ENCODE data around the gene NRXN2.

NRXN2 gene

GRCh38 chr11:64620381-64620971, 102.5 kb downstream of the NRXN2 start:
- Histone ChIP-seq H3K4me1 (ENCODE audit: control insufficient read depth, insufficient read depth, low read depth, low read length) (peaks cover 2% of the 10 kb centered on the region), H3K18ac (ENCODE audit: low read depth in 1 of 2, low read length in 2 of 2) (no peak overlapping the region), H2AK5ac (ENCODE audit: low read length, severe bottlenecking) (no peak overlapping the region), H3K4me3 (ENCODE audit: insufficient read depth in 1 of 2, low read depth in 1 of 2, low read length in 2 of 2) (no peak overlapping the region), H3K36me3 (ENCODE audit: control insufficient read depth in 1 of 2, insufficient read depth in 2 of 2, low read depth in 1 of 2, low read length in 2 of 2) (peaks cover 0 to 5% of the 10 kb centered on the region in 2 experiments), H2BK120ac (ENCODE audit: low read depth, low read length) (no peak overlapping the region), H2BK15ac (ENCODE audit: low read depth, poor library complexity, severe bottlenecking) (no peak overlapping the region), H4K91ac (ENCODE audit: low read length) (no peak overlapping the region), H2BK5ac (ENCODE audit: low read depth, low read length, poor library complexity, severe bottlenecking) (no peak overlapping the region), H3K4me2 (ENCODE audit: low read length, poor library complexity, severe bottlenecking) (no peak overlapping the region), H4K8ac (ENCODE audit: low read length) (no peak overlapping the region), H2AFZ (ENCODE audit: low read depth, low read length) (no peak overlapping the region), H3K9me3 (ENCODE audit: control insufficient read depth, low read length) (no peaks in the 10 kb centered on the region), H2BK12ac (ENCODE audit: low read length in 2 of 2) (no peak overlapping the region), H3K27ac (ENCODE audit: low read length, poor library complexity, severe bottlenecking) (no peak overlapping the region), H3K79me1 (replicated peaks; ENCODE audit: low read length, poor library complexity, severe bottlenecking) (no peaks in the 10 kb centered on the region), H3K23ac (ENCODE audit: low read length in 2 of 2) (no peak overlapping the region), H3K9ac (ENCODE audit: low read length) (no peak overlapping the region), H3K4ac (ENCODE audit: low read depth in 1 of 2, low read length in 2 of 2) (no peak overlapping the region), H3K14ac (ENCODE audit: low read length in 2 of 2) (no peak overlapping the region), H3K27me3 (ENCODE audit: control insufficient read depth in 1 of 2, insufficient read depth in 1 of 2, low read length in 2 of 2) (peaks cover under 1 to 27% of the 10 kb centered on the region in 2 experiments)
- WGBS, result 68% methylated on average over 11 of the region's 13 CpGs
- peak; percentile 29 for DNase-seq

DNA sequence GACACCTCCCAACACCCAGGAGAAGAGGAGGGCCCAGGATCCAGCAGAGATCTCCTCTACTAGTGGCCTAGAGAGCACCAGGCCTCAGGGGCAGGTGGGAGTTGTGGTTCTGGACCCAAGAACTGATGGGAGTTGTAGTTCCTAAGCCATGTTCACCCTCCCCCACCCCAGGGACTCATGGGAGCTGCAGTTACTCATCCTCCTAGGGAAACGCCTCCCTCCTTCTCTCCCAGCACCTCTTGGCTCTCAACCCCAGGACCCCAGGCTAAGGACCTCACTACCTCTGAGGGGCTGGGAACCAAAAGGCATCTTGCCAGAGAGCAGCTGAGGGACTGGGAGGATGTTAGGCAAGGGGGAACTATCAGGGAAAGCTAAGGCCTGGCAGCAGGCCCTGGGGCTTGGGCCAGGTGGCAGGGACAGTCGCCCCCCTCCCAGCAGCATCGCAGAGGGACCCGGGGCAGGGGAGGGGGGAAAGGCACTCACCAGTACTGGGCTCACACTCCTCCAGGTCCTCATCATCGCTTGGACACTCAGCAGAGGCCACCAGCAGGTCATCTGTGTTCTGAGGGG, 103.1 kb downstream of the NRXN2 start:
- 61% methylated on average over 5 of the region's 5 CpGs for WGBS
- H2BK15ac ChIP-seq (ENCODE audit: low read depth, poor library complexity, severe bottlenecking), result no peak overlapping the region
- no peak overlapping the region for H3K18ac ChIP-seq (ENCODE audit: low read depth in 1 of 2, low read length in 2 of 2)
- H3K4me2 ChIP-seq (ENCODE audit: low read length, poor library complexity, severe bottlenecking), result no peak overlapping the region
- DNase-seq, result peak; percentile 27
- H2AFZ ChIP-seq (ENCODE audit: low read depth, low read length), result no peak overlapping the region
- peaks cover 2% of the 10 kb centered on the region for H3K4me1 ChIP-seq (ENCODE audit: control insufficient read depth, insufficient read depth, low read depth, low read length)
- peak overlapping the region in 1 of 2 experiments; percentile 22 for H3K14ac ChIP-seq (ENCODE audit: low read length in 2 of 2)
- H2BK5ac ChIP-seq (ENCODE audit: low read depth, low read length, poor library complexity, severe bottlenecking), result no peak overlapping the region
- H2BK12ac ChIP-seq (ENCODE audit: low read length in 2 of 2), result no peak overlapping the region
- no peaks in the 10 kb centered on the region for H3K79me1 ChIP-seq (replicated peaks; ENCODE audit: low read length, poor library complexity, severe bottlenecking)
- H4K91ac ChIP-seq (ENCODE audit: low read length), result no peak overlapping the region
- no peak overlapping the region for H3K4me3 ChIP-seq (ENCODE audit: insufficient read depth in 1 of 2, low read depth in 1 of 2, low read length in 2 of 2)
- H2AK5ac ChIP-seq (ENCODE audit: low read length, severe bottlenecking), result no peak overlapping the region
- no peak overlapping the region for H4K8ac ChIP-seq (ENCODE audit: low read length)
- no peak overlapping the region for H3K23ac ChIP-seq (ENCODE audit: low read length in 2 of 2)
- no peak overlapping the region for H2BK120ac ChIP-seq (ENCODE audit: low read depth, low read length)
- no peak overlapping the region for H3K9ac ChIP-seq (ENCODE audit: low read length)
- no peak overlapping the region for H3K27ac ChIP-seq (ENCODE audit: low read length, poor library complexity, severe bottlenecking)
- H3K4ac ChIP-seq (ENCODE audit: low read depth in 1 of 2, low read length in 2 of 2), result no peak overlapping the region
- H3K36me3 ChIP-seq (ENCODE audit: control insufficient read depth in 1 of 2, insufficient read depth in 2 of 2, low read depth in 1 of 2, low read length in 2 of 2), result peaks cover 0 to 5% of the 10 kb centered on the region in 2 experiments
- H3K9me3 ChIP-seq (ENCODE audit: control insufficient read depth, low read length), result no peaks in the 10 kb centered on the region
- H3K27me3 ChIP-seq (ENCODE audit: control insufficient read depth in 1 of 2, insufficient read depth in 1 of 2, low read length in 2 of 2), result peaks cover 0 to 22% of the 10 kb centered on the region in 2 experiments

GRCh38 chr11:64619196-64619595, 103.8 kb downstream of the NRXN2 start:
- H4K8ac ChIP-seq (ENCODE audit: low read length), result no peak overlapping the region
- no peak overlapping the region for H4K91ac ChIP-seq (ENCODE audit: low read length)
- WGBS, result 90% methylated on average over 4 of the region's 4 CpGs
- no peak overlapping the region for H3K4me2 ChIP-seq (ENCODE audit: low read length, poor library complexity, severe bottlenecking)
- H3K9ac ChIP-seq (ENCODE audit: low read length), result no peak overlapping the region
- H3K9me3 ChIP-seq (ENCODE audit: control insufficient read depth, low read length), result no peaks in the 10 kb centered on the region
- H2BK5ac ChIP-seq (ENCODE audit: low read depth, low read length, poor library complexity, severe bottlenecking), result no peak overlapping the region
- no peak overlapping the region for H2BK120ac ChIP-seq (ENCODE audit: low read depth, low read length)
- H3K27ac ChIP-seq (ENCODE audit: low read length, poor library complexity, severe bottlenecking), result no peak overlapping the region
- no peak overlapping the region for H3K23ac ChIP-seq (ENCODE audit: low read length in 2 of 2)
- no peak overlapping the region for H2AK5ac ChIP-seq (ENCODE audit: low read length, severe bottlenecking)
- peaks cover 2% of the 10 kb centered on the region for H3K4me1 ChIP-seq (ENCODE audit: control insufficient read depth, insufficient read depth, low read depth, low read length)
- no peak overlapping the region for H2AFZ ChIP-seq (ENCODE audit: low read depth, low read length)
- no peak overlapping the region for H2BK15ac ChIP-seq (ENCODE audit: low read depth, poor library complexity, severe bottlenecking)
- H3K4me3 ChIP-seq (ENCODE audit: insufficient read depth in 1 of 2, low read depth in 1 of 2, low read length in 2 of 2), result no peak overlapping the region
- H3K36me3 ChIP-seq (ENCODE audit: control insufficient read depth in 1 of 2, insufficient read depth in 2 of 2, low read depth in 1 of 2, low read length in 2 of 2), result peaks cover 0 to 5% of the 10 kb centered on the region in 2 experiments
- H3K18ac ChIP-seq (ENCODE audit: low read depth in 1 of 2, low read length in 2 of 2), result no peak overlapping the region
- H2BK12ac ChIP-seq (ENCODE audit: low read length in 2 of 2), result no peak overlapping the region
- peaks cover 4 to 18% of the 10 kb centered on the region in 2 experiments for H3K27me3 ChIP-seq (ENCODE audit: control insufficient read depth in 1 of 2, insufficient read depth in 1 of 2, low read length in 2 of 2)
- no peak overlapping the region for H3K14ac ChIP-seq (ENCODE audit: low read length in 2 of 2)
- no peaks in the 10 kb centered on the region for H3K79me1 ChIP-seq (replicated peaks; ENCODE audit: low read length, poor library complexity, severe bottlenecking)
- H3K4ac ChIP-seq (ENCODE audit: low read depth in 1 of 2, low read length in 2 of 2), result no peak overlapping the region
- DNase-seq, result no peak

DNA sequence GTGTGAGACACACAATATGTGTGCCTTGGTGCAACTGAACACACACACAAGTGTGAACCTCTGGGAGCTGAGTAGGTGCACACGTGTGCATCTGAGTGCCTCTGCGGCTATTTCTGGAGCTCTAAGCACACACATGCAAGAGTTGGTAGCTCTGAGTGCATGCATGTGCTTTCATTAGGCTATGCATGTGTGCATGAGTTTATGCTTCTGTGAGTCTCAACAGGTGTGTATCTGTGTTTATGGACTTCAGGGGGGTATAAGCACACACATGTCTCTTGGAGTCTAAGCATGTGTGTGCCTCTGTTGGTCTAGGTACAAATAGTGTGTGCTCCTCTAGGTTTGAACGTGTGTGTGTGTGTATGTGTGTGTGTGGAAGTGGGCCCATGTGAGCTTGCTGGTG, 106.2 kb downstream of the NRXN2 start:
- DNase-seq, result no peak

More for the DNA sequence above, 106.2 kb downstream of the NRXN2 start:
- Histone ChIP-seq H2AFZ (ENCODE audit: low read depth, low read length) (no peak overlapping the region), H3K23ac (ENCODE audit: low read length in 2 of 2) (no peak overlapping the region), H3K4ac (ENCODE audit: low read depth in 1 of 2, low read length in 2 of 2) (no peak overlapping the region), H3K4me3 (ENCODE audit: insufficient read depth in 1 of 2, low read depth in 1 of 2, low read length in 2 of 2) (no peak overlapping the region), H2BK15ac (ENCODE audit: low read depth, poor library complexity, severe bottlenecking) (no peak overlapping the region), H3K9ac (ENCODE audit: low read length) (no peak overlapping the region), H3K18ac (ENCODE audit: low read depth in 1 of 2, low read length in 2 of 2) (no peak overlapping the region), H3K79me1 (replicated peaks; ENCODE audit: low read length, poor library complexity, severe bottlenecking) (no peaks in the 10 kb centered on the region), H2BK120ac (ENCODE audit: low read depth, low read length) (no peak overlapping the region), H2AK5ac (ENCODE audit: low read length, severe bottlenecking) (no peak overlapping the region), H4K8ac (ENCODE audit: low read length) (no peak overlapping the region), H2BK12ac (ENCODE audit: low read length in 2 of 2) (no peak overlapping the region), H3K4me1 (ENCODE audit: control insufficient read depth, insufficient read depth, low read depth, low read length) (no peaks in the 10 kb centered on the region), H2BK5ac (ENCODE audit: low read depth, low read length, poor library complexity, severe bottlenecking) (no peak overlapping the region), H3K27ac (ENCODE audit: low read length, poor library complexity, severe bottlenecking) (no peak overlapping the region), H3K4me2 (ENCODE audit: low read length, poor library complexity, severe bottlenecking) (no peak overlapping the region), H4K91ac (ENCODE audit: low read length) (no peak overlapping the region), H3K9me3 (ENCODE audit: control insufficient read depth, low read length) (no peaks in the 10 kb centered on the region), H3K14ac (ENCODE audit: low read length in 2 of 2) (no peak overlapping the region), H3K36me3 (ENCODE audit: control insufficient read depth in 1 of 2, insufficient read depth in 2 of 2, low read depth in 1 of 2, low read length in 2 of 2) (peaks cover 0 to 5% of the 10 kb centered on the region in 2 experiments), H3K27me3 (ENCODE audit: control insufficient read depth in 1 of 2, insufficient read depth in 1 of 2, low read length in 2 of 2) (peaks cover 14 to 22% of the 10 kb centered on the region in 2 experiments)
- 75% methylated on average over 3 of the region's 3 CpGs for WGBS

All from mesenchymal stem cell (in vitro differentiated cells and primary cell).